Measurements from ENCODE around the gene MRTFA. TPM values are rescaled to one million over a fixed set of nuclear protein-coding genes. Genes with fewer than 3 reads are reported as not detected.

Gene MRTFA
- polyA plus RNA-seq, 1 of the 3 experiments (the other 2 are of a cell fraction) = 5.8 TPM

- H2AFZ ChIP-seq (ENCODE audit: low read depth) = no peak overlapping the region
- ChIA-PET POLR2A (no interaction called here), CTCF (interaction anchor here (0.8 kb wide), 1 partner anchor 26 kb away, joined by 3 read pairs; no protein-coding TSS in a partner anchor)
- no peak for DNase-seq
- H3K36me3 ChIP-seq (replicated peaks in 1 of 2; ENCODE audit: control insufficient read depth in 1 of 2, insufficient read depth in 2 of 2, low read length in 1 of 2) = peaks cover 0 to 4% of the 10 kb centered on the region in 2 experiments
- no peak overlapping the region for H3K27ac ChIP-seq (ENCODE audit: low read depth in 2 of 2, low read length in 1 of 2)
- H3F3A ChIP-seq (replicated peaks; ENCODE audit: insufficient read depth) = no peaks in the 10 kb centered on the region
- no peaks in the 10 kb centered on the region; a peak in 2 of 4 replicates for H3K4me1 ChIP-seq (ENCODE audit: control insufficient read depth in 1 of 2, insufficient read depth in 2 of 2, low read depth in 1 of 2, low read length in 1 of 2)
- H3K9ac ChIP-seq = no peak overlapping the region
- H3K9me3 ChIP-seq = no peaks in the 10 kb centered on the region
- no peak overlapping the region for H3K4me2 ChIP-seq
- no peak overlapping the region for H3K4me3 ChIP-seq (ENCODE audit: low read depth in 2 of 2, low read length in 1 of 2)
- H3K79me2 ChIP-seq (ENCODE audit: insufficient read depth) = peaks cover 27% of the 10 kb centered on the region
- H3K9me2 ChIP-seq = no peaks in the 10 kb centered on the region
- TF ChIP-seq, protein P1, sequence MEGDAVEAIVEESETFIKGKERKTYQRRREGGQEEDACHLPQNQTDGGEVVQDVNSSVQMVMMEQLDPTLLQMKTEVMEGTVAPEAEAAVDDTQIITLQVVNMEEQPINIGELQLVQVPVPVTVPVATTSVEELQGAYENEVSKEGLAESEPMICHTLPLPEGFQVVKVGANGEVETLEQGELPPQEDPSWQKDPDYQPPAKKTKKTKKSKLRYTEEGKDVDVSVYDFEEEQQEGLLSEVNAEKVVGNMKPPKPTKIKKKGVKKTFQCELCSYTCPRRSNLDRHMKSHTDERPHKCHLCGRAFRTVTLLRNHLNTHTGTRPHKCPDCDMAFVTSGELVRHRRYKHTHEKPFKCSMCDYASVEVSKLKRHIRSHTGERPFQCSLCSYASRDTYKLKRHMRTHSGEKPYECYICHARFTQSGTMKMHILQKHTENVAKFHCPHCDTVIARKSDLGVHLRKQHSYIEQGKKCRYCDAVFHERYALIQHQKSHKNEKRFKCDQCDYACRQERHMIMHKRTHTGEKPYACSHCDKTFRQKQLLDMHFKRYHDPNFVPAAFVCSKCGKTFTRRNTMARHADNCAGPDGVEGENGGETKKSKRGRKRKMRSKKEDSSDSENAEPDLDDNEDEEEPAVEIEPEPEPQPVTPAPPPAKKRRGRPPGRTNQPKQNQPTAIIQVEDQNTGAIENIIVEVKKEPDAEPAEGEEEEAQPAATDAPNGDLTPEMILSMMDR (IDR thresholded peaks at IDR 0.05) = no peak
- TF ChIP-seq JUND (IDR thresholded peaks at IDR 0.05) (no peak), EZH2phosphoT487 (IDR thresholded peaks at IDR 0.05; ENCODE audit: borderline replicate concordance, low read depth) (no peak), USF2 (IDR thresholded peaks at IDR 0.05; ENCODE audit: borderline replicate concordance, low read depth, low read length) (no peak), TAF1 (IDR thresholded peaks at IDR 0.05; ENCODE audit: borderline replicate concordance, low read depth, low read length) (no peak), MEF2A (IDR thresholded peaks at IDR 0.05; ENCODE audit: borderline replicate concordance, low read depth) (no peak), CHD2 (IDR thresholded peaks at IDR 0.05; ENCODE audit: low read length, partially characterized antibody) (no peak), FOSL2 (IDR thresholded peaks at IDR 0.05; ENCODE audit: borderline replicate concordance, low read depth) (no peak), SIN3A (IDR thresholded peaks at IDR 0.05; ENCODE audit: borderline replicate concordance, low read depth, low read length) (no peak), EP300 (IDR thresholded peaks at IDR 0.05; ENCODE audit: borderline replicate concordance in 1 of 2, low read depth in 1 of 2, low read length in 1 of 2) (no peak), SMC3 (IDR thresholded peaks at IDR 0.05; ENCODE audit: low read depth, low read length) (no peak), NFIC (IDR thresholded peaks at IDR 0.05; ENCODE audit: borderline replicate concordance) (no peak), IRF3 (IDR thresholded peaks at IDR 0.05; ENCODE audit: low read depth, low read length) (no peak)
- no peaks in the 10 kb centered on the region for H4K20me1 ChIP-seq (ENCODE audit: insufficient read depth)
- H3K27me3 ChIP-seq (ENCODE audit: insufficient read depth) = no peaks in the 10 kb centered on the region
- WGBS (ENCODE audit: low lambda C conversion rate) = 91% methylated on average over 10 of the region's 13 CpGs
Measured at GRCh38 chr22:40463017-40463631, 173.4 kb downstream of the MRTFA start.

Measured in SK-N-SH (cell line).